HG02678 (cell line): Measurements from ENCODE around the gene NCOA3.

Source experiments
- ATAC-seq: cut with Tn5 transposase; IDR thresholded peaks from one replicate; pipeline ENCODE4 v1.9.1; 2021; ENCODE audit warnings: mild to moderate bottlenecking, moderate library complexity; ENCODE audit not compliant: unreplicated experiment

The NCOA3 gene

GRCh38 chr20:47696856-47697255, 195.2 kb downstream of the NCOA3 start:
- no peak for ATAC-seq

- ATAC-seq: no peak
Measured at GRCh38 chr20:47698142-47698541, 196.5 kb downstream of the NCOA3 start.

- ATAC-seq: no peak
Measured at GRCh38 chr20:47699818-47700217, 198.1 kb downstream of the NCOA3 start.

- no peak for ATAC-seq
Measured at GRCh38 chr20:47700327-47700726, 198.6 kb downstream of the NCOA3 start.

GRCh38 chr20:47701612-47702011, 199.9 kb downstream of the NCOA3 start:
- ATAC-seq: no peak

- no peak for ATAC-seq
Measured at GRCh38 chr20:47703748-47704147, 202.1 kb downstream of the NCOA3 start.

GRCh38 chr20:47704746-47705496, 203.2 kb downstream of the NCOA3 start:
- no peak for ATAC-seq

- no peak for ATAC-seq
Measured at GRCh38 chr20:47705497-47705856, 203.8 kb downstream of the NCOA3 start.

GRCh38 chr20:47706345-47706744, 204.7 kb downstream of the NCOA3 start:
- ATAC-seq: no peak
